ENCODE data around the gene BATF3. TPM values are rescaled to one million over a fixed set of nuclear protein-coding genes. Genes with fewer than 3 reads are reported as not detected.
A peak's percentile ranks its signal among the peaks of the same experiment; 100 is the strongest.

The BATF3 gene
- total and polyA plus RNA-seq, 2 of the 4 experiments (the other 2 are of a cell fraction), result 1.6 to 3.9 TPM

- Histone ChIP-seq H2AK9ac (replicated peaks; ENCODE audit: low read depth, low read length, poor library complexity) (peak overlapping the region; percentile 16), H3K4me2 (ENCODE audit: low read depth, low read length) (peak overlapping the region; percentile 51), H3K9me1 (ENCODE audit: insufficient read depth, low read length) (peaks cover 23% of the 10 kb centered on the region), H3K79me1 (ENCODE audit: low read depth in 1 of 2, low read length in 2 of 2) (peaks cover 0 to 4% of the 10 kb centered on the region in 2 experiments; a peak in 1 of 4 replicates), H2BK120ac (ENCODE audit: low read depth, low read length) (peak overlapping the region; percentile 94), H4K91ac (ENCODE audit: insufficient read depth, low read depth, low read length) (peak overlapping the region; percentile 87), H3K36me3 (ENCODE audit: control insufficient read depth, insufficient read depth, low read length) (no peaks in the 10 kb centered on the region), H3K9me3 (ENCODE audit: control insufficient read depth, insufficient read depth, low read length) (peaks cover 3% of the 10 kb centered on the region; the same call in 1 of the 2 replicates), H3K27ac (ENCODE audit: insufficient read depth, low read length) (peak overlapping the region; percentile 90), H2BK5ac (ENCODE audit: low read depth, low read length, poor library complexity, severe bottlenecking) (peak overlapping the region; percentile 64), H3K27me3 (ENCODE audit: control insufficient read depth, insufficient read depth, low read length) (no peaks in the 10 kb centered on the region), H3K56ac (ENCODE audit: extremely low read depth, insufficient read depth, low read length) (peak overlapping the region; percentile 83; the same call in 1 of the 2 replicates), H4K5ac (ENCODE audit: low read depth, low read length) (peak overlapping the region; percentile 74), H2BK20ac (ENCODE audit: low read depth, low read length) (peak overlapping the region; percentile 87), H2AFZ (replicated peaks; ENCODE audit: low read length, poor library complexity) (peak overlapping the region; percentile 7), H3K14ac (replicated peaks; ENCODE audit: low read depth, low read length) (peak overlapping the region; percentile 84), H3K4me3 (ENCODE audit: insufficient read depth, low read depth, low read length) (peak overlapping the region; percentile 8; the same call in 1 of the 2 replicates), H4K8ac (ENCODE audit: low read depth in 2 of 2, low read length in 2 of 2) (peak overlapping the region; percentile 56 to 82), H3K23ac (ENCODE audit: low read depth, low read length) (peak overlapping the region; percentile 70), H2AK5ac (ENCODE audit: low read depth, low read length) (peak overlapping the region; percentile 96), H2BK15ac (ENCODE audit: low read depth, low read length) (peak overlapping the region; percentile 94; the same call in 2 of the 3 replicates), H3K18ac (ENCODE audit: low read depth, low read length) (peak overlapping the region; percentile 94), H4K20me1 (ENCODE audit: insufficient read depth, low read length) (no peaks in the 10 kb centered on the region), H3K4me1 (ENCODE audit: control insufficient read depth, insufficient read depth, low read length) (peaks cover 31% of the 10 kb centered on the region), H3K4ac (ENCODE audit: low read depth, low read length) (peak overlapping the region; percentile 92), H3K9ac (ENCODE audit: low read depth, low read length) (peak overlapping the region; percentile 81)
- ATAC-seq (ENCODE audit: low read depth) (peak; percentile 32), DNase-seq (peak; percentile 67)
- dilution Hi-C loops (cut with HindIII; ENCODE audit: low sequenced_read_pairs, unreplicated experiment) (no loop called here), intact Hi-C loops (cut with micrococcal nuclease) (no loop called here), in situ Hi-C loops (cut with MboI; ENCODE audit: low sequenced_read_pairs) (no loop called here)
- POLR2A ChIA-PET (ENCODE audit: unreplicated experiment), result no interaction called here
- CTCF ChIA-PET, result interaction anchor here (0.8 kb wide), 1 partner anchor 27 kb away, joined by 4 read pairs; no protein-coding TSS in a partner anchor
- 83% methylated on average over 2 of the region's 5 CpGs; no CpG with 5 or more reads in 1 of the 2 experiments for WGBS, 2 experiments (ENCODE audit: extremely low coverage in 2 of 2, insufficient read length in 1 of 2)
- BruUV-seq (replicated peaks), result no TSS peak
- TF ChIP-seq MAZ (IDR thresholded peaks at IDR 0.05; ENCODE audit: borderline replicate concordance, low read depth, low read length) (peak; percentile 11; the same call in 1 of the 2 replicates), RAD21 (IDR thresholded peaks at IDR 0.05; ENCODE audit: low read length) (no peak)
These were observed 61.7 kb downstream of the BATF3 start for GRCh38 chr1:212637902-212638301.

Other genes starting within 250 kb of the BATF3 start
- gene ATF3, start 91.1 kb downstream of the BATF3 start, total RNA-seq (2012; rRNA removed), result 9.9 and 15.0 TPM in 2 replicates
- 12.3 and 17.9 TPM in 2 replicates for gene ATF3, start 91.1 kb downstream of the BATF3 start, polyA plus RNA-seq (2012; rRNA removed)
- gene NSL1, start 91.9 kb upstream of the BATF3 start, total RNA-seq (2012; rRNA removed), result 32.8 and 42.5 TPM in 2 replicates
- gene NSL1, start 91.9 kb upstream of the BATF3 start, polyA plus RNA-seq (2012; rRNA removed), result 19.1 and 26.7 TPM in 2 replicates
- 12.0 and 12.8 TPM in 2 replicates for gene TATDN3, start 92.1 kb upstream of the BATF3 start, total RNA-seq (2012; rRNA removed)
- 4.4 and 4.9 TPM in 2 replicates for gene TATDN3, start 92.1 kb upstream of the BATF3 start, polyA plus RNA-seq (2012; rRNA removed)
- not detected in 2 replicates for gene SPATA45, start 147.8 kb upstream of the BATF3 start, total RNA-seq (2012; rRNA removed)
- not detected in 2 replicates for gene SPATA45, start 147.8 kb upstream of the BATF3 start, polyA plus RNA-seq (2012; rRNA removed)
- gene FLVCR1, start 158.4 kb upstream of the BATF3 start, total RNA-seq (2012; rRNA removed), result 3.9 and 6.7 TPM in 2 replicates
- gene FLVCR1, start 158.4 kb upstream of the BATF3 start, polyA plus RNA-seq (2012; rRNA removed), result 1.9 and 2.4 TPM in 2 replicates

Measured in IMR-90 (cell line).